ENCODE measurements around the gene ALG10.
"Not testable (repeated sequence)": the region's sequence is repeated elsewhere in the genome, so short reads cannot be mapped to it uniquely, and the experiment has no call there.

ALG10 gene, protein sequence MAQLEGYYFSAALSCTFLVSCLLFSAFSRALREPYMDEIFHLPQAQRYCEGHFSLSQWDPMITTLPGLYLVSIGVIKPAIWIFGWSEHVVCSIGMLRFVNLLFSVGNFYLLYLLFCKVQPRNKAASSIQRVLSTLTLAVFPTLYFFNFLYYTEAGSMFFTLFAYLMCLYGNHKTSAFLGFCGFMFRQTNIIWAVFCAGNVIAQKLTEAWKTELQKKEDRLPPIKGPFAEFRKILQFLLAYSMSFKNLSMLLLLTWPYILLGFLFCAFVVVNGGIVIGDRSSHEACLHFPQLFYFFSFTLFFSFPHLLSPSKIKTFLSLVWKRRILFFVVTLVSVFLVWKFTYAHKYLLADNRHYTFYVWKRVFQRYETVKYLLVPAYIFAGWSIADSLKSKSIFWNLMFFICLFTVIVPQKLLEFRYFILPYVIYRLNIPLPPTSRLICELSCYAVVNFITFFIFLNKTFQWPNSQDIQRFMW

DNA sequence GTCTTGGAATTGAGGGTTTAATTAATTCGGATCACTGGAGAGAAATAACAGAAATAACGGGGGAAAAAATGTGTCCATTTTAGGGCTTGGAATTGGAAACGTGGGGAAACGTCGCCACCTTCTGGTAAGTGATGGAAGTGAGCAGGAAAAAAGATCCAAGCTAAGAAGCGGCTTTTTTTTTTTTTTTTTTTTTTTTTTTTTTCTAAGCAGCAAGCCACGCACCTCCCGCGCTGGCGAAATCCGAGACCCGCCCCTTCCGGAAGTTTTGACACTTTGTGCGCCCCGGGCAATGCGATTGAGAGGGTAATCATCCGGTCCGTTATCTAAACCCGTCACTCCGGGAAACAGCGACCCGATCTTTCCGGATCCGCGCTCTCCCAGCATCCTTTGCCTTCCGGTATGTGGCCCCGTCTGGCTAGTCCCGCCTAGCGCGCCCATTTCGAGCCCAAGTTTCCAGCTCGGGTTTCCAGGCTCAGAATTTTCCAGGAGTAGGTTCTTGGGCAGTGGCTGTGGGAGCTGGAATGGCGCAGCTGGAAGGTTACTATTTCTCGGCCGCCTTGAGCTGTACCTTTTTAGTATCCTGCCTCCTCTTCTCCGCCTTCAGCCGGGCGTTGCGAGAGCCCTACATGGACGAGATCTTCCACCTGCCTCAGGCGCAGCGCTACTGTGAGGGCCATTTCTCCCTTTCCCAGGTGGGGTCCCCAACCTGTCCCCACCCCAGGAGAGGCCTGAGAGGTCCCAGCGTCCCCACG, at the start of gene ALG10:
TSS of gene ALG10 (plus strand) at position 418 of the 752 bp plus-strand sequence. CDS start at position 522, 104 bp downstream.
- peak within 1 kb of the TSS; percentile 94 for H3K4me3 Mint-ChIP-seq
- H3K4me1 Mint-ChIP-seq (ENCODE audit: low read depth): peaks cover 19% of the 10 kb centered on the region
- H3K27ac Mint-ChIP-seq: peak within 1 kb of the TSS; percentile 98
- H3K27me3 Mint-ChIP-seq (ENCODE audit: low read depth): no peaks in the 10 kb centered on the region
- H3K9me3 Mint-ChIP-seq: no peaks in the 10 kb centered on the region
- H3K36me3 Mint-ChIP-seq (ENCODE audit: low read depth): peaks cover 3% of the 10 kb centered on the region
- peak; percentile 94 for DNase-seq (ENCODE audit: low spot score)

- not testable (repeated sequence) for H3K27me3 Mint-ChIP-seq (ENCODE audit: low read depth); H3K4me1 Mint-ChIP-seq (ENCODE audit: low read depth)
Observed at GRCh38 chr12:33972884-33973283, 49.4 kb upstream of the ALG10 start.

DNA sequence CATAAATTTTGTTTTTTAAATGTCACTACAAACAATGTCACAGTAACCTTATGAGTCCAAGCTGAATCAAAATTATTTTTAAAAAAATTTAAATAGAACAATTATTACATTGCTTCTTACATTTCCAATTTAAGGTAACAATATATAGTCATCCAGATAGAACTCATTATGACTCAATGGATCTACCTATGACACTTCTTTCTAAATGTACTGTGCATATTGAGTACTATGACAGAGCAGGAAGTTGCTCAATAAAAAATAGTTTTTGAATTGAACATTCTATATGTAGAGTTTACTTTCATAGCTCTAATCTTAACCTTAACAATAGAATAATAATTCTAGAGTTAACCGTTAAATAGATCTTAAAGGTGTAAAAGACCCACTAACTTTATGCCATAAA, 44.4 kb upstream of the ALG10 start:
- H3K36me3 Mint-ChIP-seq (ENCODE audit: low read depth): no peaks in the 10 kb centered on the region
- no peak overlapping the region for H3K27ac Mint-ChIP-seq
- DNase-seq (ENCODE audit: low spot score): no peak
- peaks cover 7% of the 10 kb centered on the region for H3K9me3 Mint-ChIP-seq
- H3K4me3 Mint-ChIP-seq: no peak overlapping the region
- no peaks in the 10 kb centered on the region for H3K27me3 Mint-ChIP-seq (ENCODE audit: low read depth)
- no peaks in the 10 kb centered on the region for H3K4me1 Mint-ChIP-seq (ENCODE audit: low read depth)

More at GRCh38 chr12:33972884-33973283, 49.4 kb upstream of the ALG10 start:
- H3K27ac Mint-ChIP-seq; H3K36me3 Mint-ChIP-seq (ENCODE audit: low read depth); DNase-seq (ENCODE audit: low spot score); H3K4me3 Mint-ChIP-seq: not testable (repeated sequence)
- H3K9me3 Mint-ChIP-seq: peaks cover 13% of the 10 kb centered on the region

- Mint-ChIP-seq H3K27ac (no peak overlapping the region), H3K9me3 (no peaks in the 10 kb centered on the region), H3K4me1 (ENCODE audit: low read depth) (no peaks in the 10 kb centered on the region), H3K36me3 (ENCODE audit: low read depth) (no peaks in the 10 kb centered on the region), H3K27me3 (ENCODE audit: low read depth) (no peaks in the 10 kb centered on the region), H3K4me3 (no peak overlapping the region)
- DNase-seq (ENCODE audit: low spot score): no peak
Observed at GRCh38 chr12:33988197-33988805, 34.0 kb upstream of the ALG10 start.

GRCh38 chr12:33988913-33989312, 33.4 kb upstream of the ALG10 start:
- Mint-ChIP-seq H3K9me3 (no peaks in the 10 kb centered on the region), H3K4me1 (ENCODE audit: low read depth) (no peaks in the 10 kb centered on the region), H3K4me3 (no peak overlapping the region), H3K27ac (no peak overlapping the region), H3K36me3 (ENCODE audit: low read depth) (no peaks in the 10 kb centered on the region), H3K27me3 (ENCODE audit: low read depth) (no peaks in the 10 kb centered on the region)
- no peak for DNase-seq (ENCODE audit: low spot score)

GRCh38 chr12:33994857-33995808, 27.2 kb upstream of the ALG10 start:
- no peaks in the 10 kb centered on the region for H3K36me3 Mint-ChIP-seq (ENCODE audit: low read depth)
- no peak overlapping the region for H3K27ac Mint-ChIP-seq
- H3K9me3 Mint-ChIP-seq: no peaks in the 10 kb centered on the region
- no peak overlapping the region for H3K4me3 Mint-ChIP-seq
- DNase-seq (ENCODE audit: low spot score): no peak
- no peaks in the 10 kb centered on the region for H3K27me3 Mint-ChIP-seq (ENCODE audit: low read depth)
- no peaks in the 10 kb centered on the region for H3K4me1 Mint-ChIP-seq (ENCODE audit: low read depth)

DNA sequence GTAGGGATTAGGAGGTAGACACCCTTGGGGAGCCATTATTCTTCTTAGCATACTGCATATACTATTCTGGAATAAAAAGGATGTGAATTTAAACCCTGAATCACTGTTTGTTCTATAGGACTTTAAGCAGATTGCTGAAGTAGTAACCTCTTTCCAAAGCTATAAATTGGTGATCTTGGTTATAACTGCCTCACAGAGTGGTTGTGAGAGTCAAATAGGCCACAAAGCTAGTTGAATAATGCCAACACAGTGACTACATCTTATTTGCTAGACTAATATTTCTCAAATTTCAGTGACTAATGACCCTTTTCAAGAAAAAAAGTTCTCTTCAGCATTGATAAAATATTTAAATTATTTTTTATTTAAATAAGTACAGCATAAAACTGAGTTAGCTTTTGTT, 13.5 kb upstream of the ALG10 start:
- not testable (repeated sequence) for H3K27ac Mint-ChIP-seq; H3K4me3 Mint-ChIP-seq; DNase-seq (ENCODE audit: low spot score); H3K4me1 Mint-ChIP-seq (ENCODE audit: low read depth); H3K36me3 Mint-ChIP-seq (ENCODE audit: low read depth); H3K9me3 Mint-ChIP-seq; H3K27me3 Mint-ChIP-seq (ENCODE audit: low read depth)

DNA sequence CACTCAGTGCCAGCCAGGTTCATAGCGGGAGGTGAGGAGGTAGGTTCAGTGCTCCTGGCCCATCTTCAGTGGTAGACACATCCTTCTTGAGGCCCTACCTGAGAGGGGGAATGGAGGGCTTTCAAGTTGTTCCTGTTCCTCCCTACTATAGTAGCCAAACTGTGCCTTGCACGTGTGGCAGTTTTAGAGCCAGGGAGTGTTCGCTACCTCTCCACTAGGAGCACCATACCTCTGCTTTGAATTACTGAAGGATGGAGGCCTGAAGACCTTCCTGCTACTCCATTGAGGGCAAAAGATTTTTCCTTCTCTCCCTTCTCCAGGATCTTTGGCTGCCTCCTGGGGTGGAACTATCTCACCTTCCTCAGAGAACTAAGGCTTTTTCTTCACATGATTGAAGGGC, 5.9 kb upstream of the ALG10 start:
- H3K27ac Mint-ChIP-seq: no peak overlapping the region
- H3K36me3 Mint-ChIP-seq (ENCODE audit: low read depth): no peaks in the 10 kb centered on the region
- peaks cover 3% of the 10 kb centered on the region for H3K4me1 Mint-ChIP-seq (ENCODE audit: low read depth)
- no peaks in the 10 kb centered on the region for H3K27me3 Mint-ChIP-seq (ENCODE audit: low read depth)
- H3K4me3 Mint-ChIP-seq: no peak overlapping the region
- H3K9me3 Mint-ChIP-seq: no peaks in the 10 kb centered on the region
- DNase-seq (ENCODE audit: low spot score): no peak

DNA sequence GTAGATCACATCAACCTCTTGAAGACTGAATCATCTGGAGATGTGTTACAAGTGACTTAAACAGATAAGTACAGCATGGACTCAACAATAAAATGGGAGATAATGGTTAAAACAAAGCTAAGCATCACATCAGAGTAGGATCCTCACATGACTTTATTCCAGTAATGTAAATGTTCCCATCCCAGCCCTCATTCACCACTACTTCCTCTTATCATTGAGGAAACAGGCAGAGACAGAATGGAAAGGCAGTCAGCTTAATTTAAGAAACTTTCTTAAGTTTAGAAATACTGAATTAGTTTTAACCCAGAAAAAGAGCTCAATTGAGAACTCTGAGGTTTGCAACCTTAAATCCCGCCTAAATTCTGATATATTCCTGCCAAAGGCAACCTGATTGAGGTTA, 1.2 kb upstream of the ALG10 start:
- DNase-seq (ENCODE audit: low spot score): no peak
- Mint-ChIP-seq H3K4me3 (peak overlapping the region; percentile 27), H3K36me3 (ENCODE audit: low read depth) (peaks cover under 1% of the 10 kb centered on the region), H3K4me1 (ENCODE audit: low read depth) (peaks cover 19% of the 10 kb centered on the region), H3K27ac (no peak overlapping the region), H3K9me3 (no peaks in the 10 kb centered on the region), H3K27me3 (ENCODE audit: low read depth) (no peaks in the 10 kb centered on the region)

- not testable (repeated sequence) for H3K36me3 Mint-ChIP-seq (ENCODE audit: low read depth)
Observed at GRCh38 chr12:34027661-34028060, 5.4 kb downstream of the ALG10 start.

GRCh38 chr12:34030591-34030990, 8.3 kb downstream of the ALG10 start:
- Mint-ChIP-seq H3K27me3 (ENCODE audit: low read depth) (no peaks in the 10 kb centered on the region), H3K9me3 (no peaks in the 10 kb centered on the region), H3K4me3 (no peak overlapping the region), H3K36me3 (ENCODE audit: low read depth) (peaks cover 10% of the 10 kb centered on the region), H3K27ac (no peak overlapping the region), H3K4me1 (ENCODE audit: low read depth) (peaks cover 2% of the 10 kb centered on the region)
- no peak for DNase-seq (ENCODE audit: low spot score)

More at GRCh38 chr12:34027661-34028060, 5.4 kb downstream of the ALG10 start:
- H3K27me3 Mint-ChIP-seq (ENCODE audit: low read depth); H3K27ac Mint-ChIP-seq; DNase-seq (ENCODE audit: low spot score); H3K4me3 Mint-ChIP-seq; H3K9me3 Mint-ChIP-seq: not testable (repeated sequence)
- H3K4me1 Mint-ChIP-seq (ENCODE audit: low read depth): peaks cover 18% of the 10 kb centered on the region

DNA sequence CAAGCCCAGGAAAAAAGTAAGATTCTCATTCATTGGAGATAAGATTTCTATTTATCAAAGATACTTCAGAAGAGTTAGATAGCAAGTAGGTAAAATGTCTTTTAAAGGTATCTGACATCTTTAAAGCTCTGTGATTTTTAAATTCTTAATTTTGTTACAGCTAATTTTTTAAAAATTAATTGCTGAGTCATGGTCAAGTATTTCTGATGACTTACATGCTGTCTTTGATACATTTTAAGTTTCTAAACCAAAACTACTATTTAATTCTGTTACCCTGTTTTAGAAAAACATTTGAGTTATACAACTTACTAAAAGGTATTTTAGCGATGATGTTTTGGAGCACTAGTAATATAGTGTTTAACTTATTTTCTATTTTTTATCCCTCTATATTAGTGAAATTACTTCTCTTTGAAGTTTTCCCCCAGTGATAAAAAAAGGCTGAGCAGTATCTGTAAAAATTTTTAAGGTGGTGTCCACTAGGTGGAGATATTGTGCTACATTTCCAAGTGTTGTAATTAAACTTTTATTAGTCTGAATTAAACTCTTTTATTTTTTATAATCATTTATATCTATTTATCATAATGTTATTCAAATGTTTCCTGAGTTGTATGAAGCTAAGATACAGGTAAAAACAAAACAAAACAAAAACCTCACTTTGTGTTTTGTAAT, 11.5 kb downstream of the ALG10 start:
- H3K4me3 Mint-ChIP-seq: no peak overlapping the region
- no peaks in the 10 kb centered on the region for H3K27me3 Mint-ChIP-seq (ENCODE audit: low read depth)
- no peaks in the 10 kb centered on the region for H3K36me3 Mint-ChIP-seq (ENCODE audit: low read depth)
- H3K9me3 Mint-ChIP-seq: no peaks in the 10 kb centered on the region
- no peak overlapping the region for H3K27ac Mint-ChIP-seq
- no peaks in the 10 kb centered on the region for H3K4me1 Mint-ChIP-seq (ENCODE audit: low read depth)
- DNase-seq (ENCODE audit: low spot score): no peak

- DNase-seq (ENCODE audit: low spot score); H3K4me1 Mint-ChIP-seq (ENCODE audit: low read depth); H3K27ac Mint-ChIP-seq; H3K36me3 Mint-ChIP-seq (ENCODE audit: low read depth); H3K27me3 Mint-ChIP-seq (ENCODE audit: low read depth); H3K9me3 Mint-ChIP-seq; H3K4me3 Mint-ChIP-seq: not testable (repeated sequence)
Observed at GRCh38 chr12:34038357-34038756, 16.1 kb downstream of the ALG10 start.
